Loucy (cell line): Measurements from ENCODE around the gene FMNL2.

ENCODE experiments used
- EZH2phosphoT487 ChIP-seq: fragments of 200-600 bp; IDR thresholded peaks from 2 replicates; pipeline ENCODE4 v1.6.1; 2018; ENCODE audit warnings: antibody characterized with exemption, mild to moderate bottlenecking, moderate library complexity, borderline replicate concordance
- TF ChIP-seq, protein P1 (sequence below): fragments of 200-600 bp; sonication (generic); conservative IDR thresholded peaks from 2 replicates; pipeline ENCODE4 v1.5.1; 2014; ENCODE audit warnings: mild to moderate bottlenecking, antibody characterized with exemption, low read length

DNA sequence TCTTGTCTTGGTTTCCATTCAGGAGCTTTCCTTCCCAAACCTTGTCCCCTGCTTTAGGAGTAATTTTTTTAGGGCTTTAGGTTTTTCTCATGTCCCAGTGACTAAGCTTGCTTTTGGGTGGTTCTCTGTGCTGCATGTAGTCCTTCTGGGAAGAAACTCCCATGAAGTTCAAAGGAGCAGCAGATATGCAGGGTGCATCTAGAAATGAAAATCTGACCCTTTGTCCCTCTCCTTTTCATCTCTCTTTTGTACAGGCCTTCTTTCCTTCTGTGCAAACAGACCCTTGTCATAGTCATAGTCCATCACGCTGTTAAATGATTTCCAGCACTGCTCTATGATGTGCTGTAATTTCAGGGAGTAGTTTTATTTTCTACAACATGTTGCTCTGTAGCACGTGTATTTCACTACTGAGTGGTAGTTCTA is 20.4 kb downstream of the FMNL2 start:
- TF ChIP-seq, protein P1, sequence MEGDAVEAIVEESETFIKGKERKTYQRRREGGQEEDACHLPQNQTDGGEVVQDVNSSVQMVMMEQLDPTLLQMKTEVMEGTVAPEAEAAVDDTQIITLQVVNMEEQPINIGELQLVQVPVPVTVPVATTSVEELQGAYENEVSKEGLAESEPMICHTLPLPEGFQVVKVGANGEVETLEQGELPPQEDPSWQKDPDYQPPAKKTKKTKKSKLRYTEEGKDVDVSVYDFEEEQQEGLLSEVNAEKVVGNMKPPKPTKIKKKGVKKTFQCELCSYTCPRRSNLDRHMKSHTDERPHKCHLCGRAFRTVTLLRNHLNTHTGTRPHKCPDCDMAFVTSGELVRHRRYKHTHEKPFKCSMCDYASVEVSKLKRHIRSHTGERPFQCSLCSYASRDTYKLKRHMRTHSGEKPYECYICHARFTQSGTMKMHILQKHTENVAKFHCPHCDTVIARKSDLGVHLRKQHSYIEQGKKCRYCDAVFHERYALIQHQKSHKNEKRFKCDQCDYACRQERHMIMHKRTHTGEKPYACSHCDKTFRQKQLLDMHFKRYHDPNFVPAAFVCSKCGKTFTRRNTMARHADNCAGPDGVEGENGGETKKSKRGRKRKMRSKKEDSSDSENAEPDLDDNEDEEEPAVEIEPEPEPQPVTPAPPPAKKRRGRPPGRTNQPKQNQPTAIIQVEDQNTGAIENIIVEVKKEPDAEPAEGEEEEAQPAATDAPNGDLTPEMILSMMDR, result no peak
- no peak for TF ChIP-seq EZH2phosphoT487
